Esophagus (tissue), 2 donors: ENCODE measurements around the gene CDHR4. TPM values are rescaled to one million over a fixed set of nuclear protein-coding genes. Genes with fewer than 3 reads are reported as not detected.

ENCODE experiments used
- H3K27ac ChIP-seq, 2 donors: one replicate each; pipeline ENCODE4 v1.5.1; 2013; ENCODE audit warnings: low read depth in 2 of 2, mild to moderate bottlenecking in 2 of 2, inconsistent platforms in 1 of 2, low read length in 1 of 2, moderate library complexity in 1 of 2
- H3K27me3 ChIP-seq, 2 donors: one replicate each; pipeline ENCODE4 v1.6.1; 2013; ENCODE audit warnings: low read length in 2 of 2, control low read depth in 1 of 2, mild to moderate bottlenecking in 1 of 2; ENCODE audit not compliant: insufficient read depth in 2 of 2, control insufficient read depth in 1 of 2
- H3K36me3 ChIP-seq, 2 donors: one replicate each; pipeline ENCODE4 v1.6.1; 2013; ENCODE audit warnings: low read length in 1 of 2; ENCODE audit not compliant: control insufficient read depth in 2 of 2, insufficient read depth in 2 of 2
- H3K4me1 ChIP-seq, 2 donors: one replicate each; pipeline ENCODE4 v1.6.1; 2013; ENCODE audit warnings: low read length in 1 of 2; ENCODE audit not compliant: control insufficient read depth in 2 of 2, insufficient read depth in 2 of 2
- H3K4me3 ChIP-seq, 2 donors: one replicate each; pipeline ENCODE4 v1.5.1; 2013; ENCODE audit warnings: low read length in 2 of 2, mild to moderate bottlenecking in 2 of 2, low read depth in 1 of 2, moderate library complexity in 1 of 2
- H3K9me3 ChIP-seq, 2 donors: one replicate each; pipeline ENCODE4 v1.6.1; 2013; ENCODE audit warnings: mild to moderate bottlenecking in 2 of 2, low read depth in 1 of 2, low read length in 1 of 2, moderate library complexity in 1 of 2; ENCODE audit not compliant: control insufficient read depth in 2 of 2, insufficient read depth in 1 of 2
- WGBS, 2 donors: extraction: QIAGEN DNeasy Blood & Tissue Kit; methylation state at CpG; one replicate each; pipeline ENCODE4 v1.1.7; 2013; 5-methylcytosine and 5-hydroxymethylcytosine counted together
- polyA plus RNA-seq, 2 donors: library from polyadenylated mRNA; stranded (reverse); fragments of 200-250 nt; gene quantifications; one replicate each; pipeline ENCODE4 v1.2.3, GENCODE V29; 2013
- donor health status: healthy with polysubstance abuse.
- donor health status: Bipolar disorder and iron deficiency.

Gene CDHR4
- polyA plus RNA-seq, 2 donors: 0.04 TPM; not detected in 1

DNA sequence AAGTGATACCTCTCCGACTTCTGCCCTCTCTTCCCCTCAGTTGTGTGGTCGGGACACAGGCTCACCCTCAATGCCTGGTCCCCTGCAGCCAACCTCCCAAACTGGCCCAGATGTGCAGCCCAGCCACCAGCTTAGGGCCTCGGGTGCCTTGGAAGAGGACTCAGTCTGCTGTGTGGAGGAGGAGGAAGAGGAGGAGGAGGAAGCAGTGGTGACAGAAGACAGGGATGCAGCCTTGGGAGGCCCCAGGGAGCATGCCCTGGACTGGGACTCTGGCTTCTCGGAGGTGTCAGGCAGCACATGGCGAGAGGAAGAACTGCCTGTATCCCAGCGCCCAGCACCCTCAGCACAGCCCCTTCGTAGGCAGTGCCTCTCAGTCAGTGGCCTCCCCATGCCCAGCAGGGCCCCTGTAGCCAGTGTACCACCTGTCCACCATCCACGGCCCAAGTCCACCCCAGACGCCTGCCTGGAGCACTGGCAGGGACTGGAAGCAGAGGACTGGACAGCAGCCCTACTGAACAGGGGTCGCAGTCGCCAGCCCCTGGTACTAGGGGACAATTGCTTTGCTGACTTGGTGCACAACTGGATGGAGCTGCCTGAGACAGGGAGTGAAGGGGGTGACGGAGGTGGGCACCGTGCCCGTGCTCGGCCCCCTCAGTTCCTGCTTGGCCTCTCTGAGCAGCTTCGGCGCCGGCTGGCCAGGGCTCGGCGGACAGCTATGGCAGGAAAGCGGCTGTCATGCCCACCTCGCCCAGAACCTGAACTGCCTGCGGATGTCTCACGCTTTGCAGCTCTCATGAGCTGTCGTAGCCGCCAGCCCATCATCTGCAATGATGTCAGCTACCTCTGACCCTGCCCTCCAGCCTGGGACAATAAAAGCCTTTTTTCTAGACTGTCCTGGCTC is 4.7 kb upstream of the CDHR4 start:
- H3K4me3 ChIP-seq: peak overlapping the region; percentile 66 to 75
- H3K27me3 ChIP-seq: no peaks in the 10 kb centered on the region
- H3K9me3 ChIP-seq: no peaks in the 10 kb centered on the region
- peak overlapping the region; percentile 94 to 97 for H3K27ac ChIP-seq
- 38 to 42% methylated on average over 26 of the region's 26 CpGs for WGBS, 2 donors
- H3K36me3 ChIP-seq: peaks cover 0 to 9% of the 10 kb centered on the region in 2 donors
- peaks cover 12 to 43% of the 10 kb centered on the region in 2 donors for H3K4me1 ChIP-seq

DNA sequence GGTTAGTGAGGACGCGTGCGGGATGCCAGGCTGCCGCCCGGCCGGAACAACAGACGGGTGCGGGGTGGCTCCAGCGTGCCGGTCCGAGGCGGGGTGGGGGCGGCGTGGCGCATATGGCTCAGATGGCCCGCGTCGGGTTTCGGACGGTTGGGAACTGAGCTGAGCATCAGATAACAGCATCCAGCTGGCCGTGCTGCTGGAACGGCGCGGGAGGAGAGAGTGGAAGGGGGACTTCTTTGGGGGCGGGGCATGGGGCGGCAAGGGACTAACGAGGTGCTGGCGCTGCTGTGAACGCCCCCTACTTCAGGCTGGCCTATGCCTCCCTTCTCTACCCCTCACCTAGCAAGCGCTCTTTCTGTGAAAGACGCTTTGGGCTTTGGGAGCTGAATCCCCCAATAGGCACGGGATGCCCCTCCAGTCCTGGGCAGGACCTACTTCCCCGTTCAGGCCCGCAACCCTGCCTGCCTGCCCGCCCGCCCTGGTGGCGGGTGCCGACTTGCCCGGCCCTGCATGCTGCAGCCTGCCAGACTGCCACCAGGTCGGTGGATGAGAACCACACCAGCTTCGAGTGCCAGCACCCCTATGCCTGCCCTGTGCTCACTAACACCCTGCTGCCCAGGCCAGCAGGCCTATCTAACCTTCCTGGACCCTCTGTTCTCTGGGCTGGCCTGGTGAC is 3.9 kb upstream of the CDHR4 start:
- H3K27ac ChIP-seq: peak overlapping the region; percentile 94 to 97

DNA sequence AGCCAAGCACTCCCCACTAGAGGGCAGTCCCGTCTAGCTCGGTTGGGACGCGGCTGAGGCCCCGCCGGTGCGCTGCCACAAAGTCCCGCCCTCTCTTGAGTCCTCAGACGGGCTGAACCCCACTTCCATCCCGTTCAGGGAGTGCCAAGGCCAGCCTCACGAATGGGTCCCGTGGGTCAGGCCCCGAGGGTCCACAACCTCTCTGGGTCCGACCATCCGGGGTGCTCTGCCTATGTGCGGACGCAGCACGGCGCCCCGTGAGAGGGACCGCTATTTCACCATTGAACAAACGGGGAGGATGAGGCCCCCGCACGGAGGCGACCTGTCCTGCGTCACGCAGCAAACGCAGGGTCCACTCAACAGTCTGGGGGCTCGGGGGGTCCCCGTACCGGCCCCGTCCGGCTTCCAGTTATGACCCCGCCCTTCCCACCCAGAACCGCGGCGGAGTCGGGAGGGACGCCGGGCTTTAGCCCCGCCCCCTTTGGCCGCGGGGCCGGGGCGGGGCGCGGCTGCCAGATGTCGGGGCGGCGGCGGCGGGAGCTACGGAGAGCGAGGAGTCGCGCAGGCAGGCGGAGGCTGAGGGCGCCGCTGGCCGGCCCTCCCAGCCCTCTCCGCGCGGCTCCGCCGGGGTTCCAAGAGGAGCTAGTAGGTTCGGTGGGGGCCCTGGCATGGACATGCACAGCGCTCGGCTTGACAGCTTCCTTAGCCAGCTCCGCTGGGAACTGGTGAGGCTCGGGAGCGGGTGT is 3.2 kb upstream of the CDHR4 start, which contains the start of gene INKA1:
Gene INKA1, plus strand, starts transcription at position 543 of the 746 bp plus-strand sequence. Its CDS starts 132 bp downstream, at position 675.
- Histone ChIP-seq H3K9me3 (no peaks in the 10 kb centered on the region), H3K27me3 (no peaks in the 10 kb centered on the region), H3K36me3 (peaks cover 0 to 4% of the 10 kb centered on the region in 2 donors), H3K4me3 (peak within 1 kb of the TSS; percentile 66 to 75), H3K27ac (peak within 1 kb of the TSS; percentile 94 to 97), H3K4me1 (peaks cover 12 to 46% of the 10 kb centered on the region in 2 donors)
- 1% methylated on average over 69 to 71 of the region's 71 CpGs for WGBS, 2 donors

More for the DNA sequence above, 3.9 kb upstream of the CDHR4 start:
- Histone ChIP-seq H3K9me3 (no peaks in the 10 kb centered on the region), H3K36me3 (peaks cover 0 to 4% of the 10 kb centered on the region in 2 donors), H3K4me1 (peaks cover 12 to 47% of the 10 kb centered on the region in 2 donors), H3K27me3 (no peaks in the 10 kb centered on the region), H3K4me3 (peak overlapping the region; percentile 66 to 75)
- 1% methylated on average over 41 of the region's 41 CpGs for WGBS, 2 donors

DNA sequence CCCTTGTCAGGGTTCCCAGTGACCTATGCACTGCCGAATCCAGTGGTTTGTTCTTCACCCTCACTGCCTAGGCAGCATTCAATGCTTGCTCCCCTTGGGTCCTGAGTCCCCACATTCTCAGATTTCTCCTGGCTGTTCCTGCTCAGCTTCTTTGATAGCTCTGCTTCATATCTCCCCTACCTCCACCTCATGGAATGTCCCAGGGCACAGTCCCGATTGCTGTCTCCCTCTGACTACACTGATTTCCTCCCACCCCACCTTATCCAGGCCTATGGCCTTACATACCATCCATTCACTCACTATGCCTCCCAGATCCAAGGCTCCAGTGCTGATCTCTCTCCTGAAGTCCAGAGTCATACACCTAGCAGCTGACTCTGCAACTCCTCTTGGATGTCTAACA is 1.5 kb upstream of the CDHR4 start:
- Histone ChIP-seq H3K9me3 (no peaks in the 10 kb centered on the region), H3K27ac (no peak overlapping the region), H3K4me1 (peaks cover 10 to 29% of the 10 kb centered on the region in 2 donors), H3K27me3 (no peaks in the 10 kb centered on the region), H3K36me3 (peaks cover 0 to 4% of the 10 kb centered on the region in 2 donors), H3K4me3 (no peak overlapping the region)
- 85 to 95% methylated on average over 2 of the region's 2 CpGs for WGBS, 2 donors

DNA sequence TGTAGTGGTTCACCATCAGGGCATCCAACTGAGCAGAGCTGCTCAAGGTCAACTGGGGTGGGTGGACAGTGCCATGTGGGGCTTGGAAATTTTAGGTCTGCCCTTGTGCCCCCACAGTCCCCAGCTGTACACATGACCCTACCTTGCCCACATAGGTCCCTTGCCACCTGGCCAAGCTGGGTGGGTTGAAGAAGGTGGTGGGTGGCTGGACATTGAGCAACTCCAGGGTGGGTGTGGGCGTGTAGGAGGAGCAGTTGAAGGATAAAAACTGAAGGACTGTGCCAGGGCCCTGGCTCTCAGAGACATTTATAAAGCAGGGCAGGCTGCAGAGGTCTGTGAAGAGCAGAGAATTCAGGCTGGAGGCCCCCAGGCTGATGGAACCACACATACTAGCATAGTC is 568 bp downstream of the CDHR4 start:
- Histone ChIP-seq H3K36me3 (peaks cover 0 to under 1% of the 10 kb centered on the region in 2 donors), H3K27me3 (no peaks in the 10 kb centered on the region), H3K4me1 (peaks cover 0 to 10% of the 10 kb centered on the region in 2 donors), H3K9me3 (no peaks in the 10 kb centered on the region), H3K4me3 (no peak overlapping the region), H3K27ac (no peak overlapping the region)
- 75 to 89% methylated on average over 1 of the region's 1 CpG for WGBS, 2 donors

DNA sequence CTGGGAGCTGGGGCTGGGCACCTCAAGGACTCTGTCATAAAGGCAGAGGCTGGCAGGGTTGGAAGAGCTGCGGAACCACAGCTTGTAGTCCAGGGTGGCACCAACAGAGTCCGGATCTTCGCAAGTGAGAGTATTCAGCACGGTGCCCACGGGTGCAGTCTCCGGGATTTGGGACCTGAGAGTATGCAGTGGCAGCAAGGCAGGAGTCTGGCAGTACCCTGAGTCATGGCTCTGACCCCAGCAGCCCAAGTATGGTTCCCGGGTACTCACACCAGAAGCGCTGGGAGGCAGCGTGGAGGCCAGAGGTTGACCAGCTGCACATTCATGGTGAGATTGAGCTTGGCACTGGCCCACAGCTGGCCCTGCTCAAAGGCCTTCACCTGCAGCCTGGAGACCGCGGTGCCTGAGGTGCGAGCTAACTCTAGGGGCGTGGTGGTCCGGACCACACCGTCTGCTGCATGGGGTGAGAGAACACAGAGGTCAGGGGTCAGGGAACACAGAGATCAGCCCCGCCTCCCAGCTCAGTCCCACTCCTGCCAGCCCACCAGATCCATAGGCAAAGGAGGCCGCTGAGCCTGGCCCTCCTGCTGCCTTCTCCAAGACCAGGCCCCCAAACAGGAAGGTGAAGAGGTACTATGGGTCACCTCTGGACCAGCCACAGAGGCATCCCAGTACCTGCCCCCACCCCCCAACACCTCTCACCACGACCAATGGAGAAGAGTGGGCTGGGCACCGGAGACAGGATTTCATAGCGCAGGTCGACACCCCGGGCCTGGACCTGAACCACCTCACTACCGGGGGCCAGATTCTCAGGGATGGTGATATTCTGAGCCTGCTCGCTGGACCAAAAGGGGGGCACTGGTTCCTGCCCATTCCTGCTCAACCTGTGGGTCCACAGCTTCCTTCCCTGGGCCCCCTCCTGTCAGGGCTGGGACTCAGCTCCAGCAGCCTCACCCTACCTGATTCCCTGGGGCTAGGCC is 4.5 kb downstream of the CDHR4 start:
- H3K36me3 ChIP-seq: no peaks in the 10 kb centered on the region
- H3K4me1 ChIP-seq: peaks cover 0 to 8% of the 10 kb centered on the region in 2 donors
- H3K27me3 ChIP-seq: no peaks in the 10 kb centered on the region
- no peak overlapping the region for H3K4me3 ChIP-seq
- H3K27ac ChIP-seq: no peak overlapping the region
- H3K9me3 ChIP-seq: no peaks in the 10 kb centered on the region
- WGBS, 2 donors: 85% methylated on average over 23 to 24 of the region's 24 CpGs

DNA sequence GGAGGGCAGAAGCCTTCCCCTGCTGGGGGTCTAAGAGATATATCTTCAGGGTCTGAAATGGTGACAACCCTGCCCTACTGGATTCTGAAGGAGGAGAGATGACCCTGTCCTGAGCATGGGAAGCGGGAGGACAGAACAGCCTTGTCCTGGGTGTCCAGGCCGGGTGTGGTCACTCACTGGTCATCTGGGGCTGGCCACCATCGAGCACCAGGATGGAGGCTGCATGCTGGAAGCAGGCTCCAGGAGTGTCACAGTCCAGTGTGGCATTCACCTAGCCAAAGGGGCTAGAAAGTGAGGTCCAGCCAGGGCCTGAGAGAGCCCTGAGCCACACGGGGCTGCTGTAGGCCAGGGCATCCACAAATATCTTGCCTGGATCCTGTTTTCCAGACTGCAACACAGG is 5.2 kb downstream of the CDHR4 start:
- 78 to 81% methylated on average over 4 of the region's 4 CpGs for WGBS, 2 donors
- Histone ChIP-seq H3K27ac (no peak overlapping the region), H3K36me3 (no peaks in the 10 kb centered on the region), H3K4me1 (peaks cover 0 to 6% of the 10 kb centered on the region in 2 donors), H3K9me3 (no peaks in the 10 kb centered on the region), H3K27me3 (no peaks in the 10 kb centered on the region), H3K4me3 (no peak overlapping the region)

DNA sequence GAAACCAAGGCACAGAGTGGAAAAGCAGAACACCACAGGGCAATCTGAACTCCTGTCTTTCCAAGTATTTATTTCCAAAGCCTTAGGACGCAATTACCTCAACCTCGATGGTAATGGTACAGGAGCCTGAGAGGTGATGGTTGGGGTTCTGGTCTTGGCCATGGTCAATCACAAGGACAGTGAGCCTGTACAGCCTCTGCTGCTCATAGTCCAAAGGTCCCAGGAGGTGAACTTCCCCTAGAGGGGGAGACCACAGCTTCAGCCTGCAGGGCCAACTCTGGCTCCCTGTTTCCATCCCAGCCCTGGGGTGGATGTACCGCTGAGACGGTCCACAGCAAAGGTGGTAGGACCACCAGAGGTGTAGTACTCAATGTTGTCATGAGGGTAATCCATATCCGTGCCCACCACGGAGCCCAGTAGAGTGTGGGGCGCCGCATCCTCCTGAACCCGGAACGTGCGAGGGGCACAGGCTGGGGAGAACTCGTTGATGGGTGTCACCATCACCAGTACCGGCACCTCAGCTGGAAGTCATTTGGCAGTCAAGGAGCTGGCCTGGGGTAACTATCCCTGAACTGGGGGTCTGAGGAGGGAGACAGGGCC is 6.1 kb downstream of the CDHR4 start:
- H3K27me3 ChIP-seq: no peaks in the 10 kb centered on the region
- WGBS, 2 donors: 93 to 94% methylated on average over 13 of the region's 13 CpGs
- no peak overlapping the region for H3K4me3 ChIP-seq
- H3K36me3 ChIP-seq: no peaks in the 10 kb centered on the region
- no peaks in the 10 kb centered on the region for H3K9me3 ChIP-seq
- H3K4me1 ChIP-seq: peaks cover 0 to 3% of the 10 kb centered on the region in 2 donors
- no peak overlapping the region for H3K27ac ChIP-seq
